ENCODE results near the gene TRMT44.

- TF ChIP-seq POLR2A (IDR thresholded peaks at IDR 0.05) (no peak), CTCF (IDR thresholded peaks at IDR 0.05) (no peak), POLR2AphosphoS5 (IDR thresholded peaks at IDR 0.05) (no peak)
These were observed 43.7 kb upstream of the TRMT44 start for GRCh38 chr4:8396762-8397406.
